HepG2 (cell line): ENCODE data around the gene SIK2. TPM values are rescaled to one million over a fixed set of nuclear protein-coding genes. Genes with fewer than 3 reads are reported as not detected.
A peak's percentile ranks its signal among the peaks of the same experiment; 100 is the strongest.

Experiments used
- ATRX ChIP-seq: sonication (generic); formaldehyde crosslinking; IDR thresholded peaks from 2 replicates; pipeline ENCODE4 v1.4.0; 2020; ENCODE audit warnings: missing genetic modification reagents, borderline replicate concordance
- BHLHE40 ChIP-seq: IDR thresholded peaks from 2 replicates; pipeline ENCODE4 v1.6.1; 2011; ENCODE audit warnings: low read length, improper control_type of control experiment
- EP300 ChIP-seq, 3 experiments: sonication (generic) in 1 of 3; formaldehyde crosslinking in 1 of 3; IDR thresholded peaks; 2 replicates each; pipeline versions ENCODE4 v1.5.1 to v1.6.1; 2011 to 2020; ENCODE audit warnings: low read depth in 2 of 3, low read length in 2 of 3, borderline replicate concordance in 1 of 3, improper control_type of control experiment in 1 of 3, mild to moderate bottlenecking in 1 of 3, missing genetic modification reagents in 1 of 3, moderate library complexity in 1 of 3
- HNF4A ChIP-seq: sonication (generic); formaldehyde crosslinking; IDR thresholded peaks from 2 replicates; pipeline ENCODE4 v1.4.0; 2020; ENCODE audit warnings: missing genetic modification reagents
- HOXA3 ChIP-seq: sonication (generic); formaldehyde crosslinking; IDR thresholded peaks from 2 replicates; pipeline ENCODE4 v1.5.0; 2020; ENCODE audit warnings: missing genetic modification reagents
- ISX ChIP-seq: sonication (generic); formaldehyde crosslinking; conservative IDR thresholded peaks from 2 replicates; pipeline ENCODE4 v1.5.0; 2020; ENCODE audit warnings: missing genetic modification reagents
- KDM2A ChIP-seq: sonication (generic); formaldehyde crosslinking; IDR thresholded peaks from 2 replicates; pipeline ENCODE4 v1.4.0; 2020; ENCODE audit warnings: low read depth, missing genetic modification reagents, borderline replicate concordance
- LCORL ChIP-seq, 2 experiments: fragments of 450-650 bp in 1 of 2; sonication (generic) in 1 of 2; formaldehyde crosslinking in 1 of 2; IDR thresholded peaks; 2 replicates each; pipeline versions ENCODE4 v1.5.0 to v1.6.1; 2017 to 2020; ENCODE audit warnings: antibody characterized with exemption in 1 of 2, missing genetic modification reagents in 1 of 2
- SOX13 ChIP-seq, 3 experiments: fragments of 450-650 bp in 1 of 3; sonication (generic) in 1 of 3; formaldehyde crosslinking in 1 of 3; IDR thresholded peaks in 2 of 3; conservative IDR thresholded peaks in 1 of 3; 2 replicates each; pipeline versions ENCODE4 v1.5.0 to v1.6.1; 2016 to 2020; ENCODE audit warnings: antibody characterized with exemption in 1 of 3, mild to moderate bottlenecking in 1 of 3, missing compliant biosample characterization in 1 of 3, missing genetic modification reagents in 1 of 3, moderate library complexity in 1 of 3
- STAG1 ChIP-seq: sonication (generic); formaldehyde crosslinking; IDR thresholded peaks from 2 replicates; pipeline ENCODE4 v1.4.0; 2020; ENCODE audit warnings: missing genetic modification reagents
- TOPORS ChIP-seq: sonication (generic); formaldehyde crosslinking; IDR thresholded peaks from 2 replicates; pipeline ENCODE4 v1.8.0; 2023; ENCODE audit warnings: mild to moderate bottlenecking, missing genetic modification reagents
- ZNF274 ChIP-seq: sonication (generic); formaldehyde crosslinking; IDR thresholded peaks from 2 replicates; pipeline ENCODE4 v1.5.1; 2020; ENCODE audit warnings: mild to moderate bottlenecking, missing genetic modification reagents
- ZNF33B ChIP-seq: sonication (generic); formaldehyde crosslinking; IDR thresholded peaks from 2 replicates; pipeline ENCODE4 v1.5.1; 2020; ENCODE audit warnings: mild to moderate bottlenecking, missing genetic modification reagents
- ZNF343 ChIP-seq: sonication (generic); formaldehyde crosslinking; IDR thresholded peaks from 2 replicates; pipeline ENCODE4 v1.4.0; 2020; ENCODE audit warnings: mild to moderate bottlenecking, missing genetic modification reagents
- ZNF431 ChIP-seq: sonication (generic); formaldehyde crosslinking; IDR thresholded peaks from 2 replicates; pipeline ENCODE4 v1.9.0; 2022; ENCODE audit warnings: missing genetic modification reagents, low read depth, mild to moderate bottlenecking, borderline replicate concordance
- ZNF501 ChIP-seq: sonication (generic); formaldehyde crosslinking; IDR thresholded peaks from 2 replicates; pipeline ENCODE4 v1.5.1; 2020; ENCODE audit warnings: mild to moderate bottlenecking, moderate library complexity, missing genetic modification reagents
- ZNF530 ChIP-seq: sonication (generic); formaldehyde crosslinking; IDR thresholded peaks from 2 replicates; pipeline ENCODE4 v1.5.0; 2020; ENCODE audit warnings: low read depth, mild to moderate bottlenecking, missing genetic modification reagents
- ZNF567 ChIP-seq: sonication (generic); formaldehyde crosslinking; IDR thresholded peaks from 2 replicates; pipeline ENCODE4 v1.8.1; 2023; ENCODE audit warnings: mild to moderate bottlenecking, missing genetic modification reagents, borderline replicate concordance
- ZNF619 ChIP-seq: sonication (generic); formaldehyde crosslinking; IDR thresholded peaks from 2 replicates; pipeline ENCODE4 v1.4.0; 2020; ENCODE audit warnings: mild to moderate bottlenecking, missing genetic modification reagents
- ZNF772 ChIP-seq: sonication (generic); formaldehyde crosslinking; IDR thresholded peaks from 2 replicates; pipeline ENCODE4 v1.5.0; 2020; ENCODE audit warnings: mild to moderate bottlenecking, missing genetic modification reagents
- ZSCAN12 ChIP-seq: sonication (generic); formaldehyde crosslinking; IDR thresholded peaks from 2 replicates; pipeline ENCODE4 v1.9.0; 2021; ENCODE audit warnings: mild to moderate bottlenecking, missing genetic modification reagents
- ZSCAN21 ChIP-seq: sonication (generic); formaldehyde crosslinking; IDR thresholded peaks from 2 replicates; pipeline ENCODE4 v1.8.0; 2022; ENCODE audit warnings: mild to moderate bottlenecking, missing genetic modification reagents, moderate library complexity, borderline replicate concordance
- polyA plus RNA-seq, 8 experiments: library from polyadenylated mRNA; depleted of rRNA in 3 of 8; stranded (reverse) in 7 of 8; unstranded in 1 of 8; fragments of >200 nt; fragmentation: Illumina TruSeq in 4 of 8; extraction: Trizol in 4 of 8; gene quantifications; 2 replicates each; pipeline versions ENCODE4 v1.2.1 to v1.2.3, GENCODE V29; 2011 to 2016; ENCODE audit warnings: low read depth in 4 of 8, missing spikeins in 1 of 8, mixed read lengths in 1 of 8; ENCODE audit not compliant: insufficient read depth in 1 of 8
- total RNA-seq, 5 experiments: library from RNA; depleted of rRNA; stranded (reverse); fragments of >200 nt; fragmentation: Illumina TruSeq; extraction: Trizol; gene quantifications; 2 replicates each; pipeline ENCODE4 v1.2.3, GENCODE V29; 2016; ENCODE audit warnings: low read depth in 1 of 5
- TF ChIP-seq, protein P1 (sequence below): sonication (generic); formaldehyde crosslinking; IDR thresholded peaks from 2 replicates; pipeline ENCODE4 v1.9.0; 2021; ENCODE audit warnings: missing genetic modification reagents, mild to moderate bottlenecking, borderline replicate concordance
- TF ChIP-seq, protein P2 (sequence below): fragments of 450-650 bp; IDR thresholded peaks from 2 replicates; pipeline ENCODE4 v1.6.1; 2016
- TF ChIP-seq, protein P3 (sequence below): sonication (generic); formaldehyde crosslinking; conservative IDR thresholded peaks from 2 replicates; pipeline ENCODE4 v1.4.0; 2020; ENCODE audit warnings: missing genetic modification reagents

SIK2 gene
- total and polyA plus RNA-seq, 2 of the 13 experiments (the other 11 are each of a cell fraction or from before 2014, with no cell fraction given): 8.1 to 15.4 TPM

DNA sequence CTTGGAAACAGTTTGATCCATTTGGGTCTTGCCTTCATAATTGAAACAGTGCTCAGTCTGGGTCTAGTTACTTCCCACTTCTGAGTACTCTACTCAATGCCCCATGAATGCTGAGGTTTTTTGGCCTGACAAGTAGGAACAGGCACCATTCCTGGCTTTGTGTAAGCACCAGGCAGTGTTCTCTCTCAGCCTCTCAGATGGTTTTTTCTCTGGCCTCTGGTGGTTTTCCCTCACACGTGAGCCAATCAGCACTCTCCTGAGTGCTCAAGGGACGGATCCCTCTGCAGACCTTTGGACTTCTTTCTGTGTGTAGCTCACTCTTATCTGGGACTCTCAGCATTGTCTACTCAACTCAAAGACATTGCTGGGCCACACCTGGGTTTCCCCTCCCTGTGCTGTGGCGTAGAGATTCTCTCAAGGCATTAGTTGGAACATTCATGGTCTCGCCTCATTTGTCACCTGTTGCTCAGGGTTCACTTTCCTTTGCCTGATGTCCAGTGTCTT is 21.3 kb downstream of the SIK2 start (continued):
- TF ChIP-seq, protein P1, sequence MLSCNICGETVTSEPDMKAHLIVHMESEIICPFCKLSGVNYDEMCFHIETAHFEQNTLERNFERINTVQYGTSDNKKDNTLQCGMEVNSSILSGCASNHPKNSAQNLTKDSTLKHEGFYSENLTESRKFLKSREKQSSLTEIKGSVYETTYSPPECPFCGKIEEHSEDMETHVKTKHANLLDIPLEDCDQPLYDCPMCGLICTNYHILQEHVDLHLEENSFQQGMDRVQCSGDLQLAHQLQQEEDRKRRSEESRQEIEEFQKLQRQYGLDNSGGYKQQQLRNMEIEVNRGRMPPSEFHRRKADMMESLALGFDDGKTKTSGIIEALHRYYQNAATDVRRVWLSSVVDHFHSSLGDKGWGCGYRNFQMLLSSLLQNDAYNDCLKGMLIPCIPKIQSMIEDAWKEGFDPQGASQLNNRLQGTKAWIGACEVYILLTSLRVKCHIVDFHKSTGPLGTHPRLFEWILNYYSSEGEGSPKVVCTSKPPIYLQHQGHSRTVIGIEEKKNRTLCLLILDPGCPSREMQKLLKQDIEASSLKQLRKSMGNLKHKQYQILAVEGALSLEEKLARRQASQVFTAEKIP (CRISPR knock-in tag): no peak
- TF ChIP-seq, protein P2, sequence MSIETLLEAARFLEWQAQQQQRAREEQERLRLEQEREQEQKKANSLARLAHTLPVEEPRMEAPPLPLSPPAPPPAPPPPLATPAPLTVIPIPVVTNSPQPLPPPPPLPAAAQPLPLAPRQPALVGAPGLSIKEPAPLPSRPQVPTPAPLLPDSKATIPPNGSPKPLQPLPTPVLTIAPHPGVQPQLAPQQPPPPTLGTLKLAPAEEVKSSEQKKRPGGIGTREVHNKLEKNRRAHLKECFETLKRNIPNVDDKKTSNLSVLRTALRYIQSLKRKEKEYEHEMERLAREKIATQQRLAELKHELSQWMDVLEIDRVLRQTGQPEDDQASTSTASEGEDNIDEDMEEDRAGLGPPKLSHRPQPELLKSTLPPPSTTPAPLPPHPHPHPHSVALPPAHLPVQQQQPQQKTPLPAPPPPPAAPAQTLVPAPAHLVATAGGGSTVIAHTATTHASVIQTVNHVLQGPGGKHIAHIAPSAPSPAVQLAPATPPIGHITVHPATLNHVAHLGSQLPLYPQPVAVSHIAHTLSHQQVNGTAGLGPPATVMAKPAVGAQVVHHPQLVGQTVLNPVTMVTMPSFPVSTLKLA: no peak
- no peak for TF ChIP-seq ZNF274 (CRISPR knock-in tag)
- no peak for TF ChIP-seq ZNF431 (CRISPR knock-in tag)
- TF ChIP-seq STAG1 (CRISPR knock-in tag): peak; percentile 3; the same call in 1 of the 2 replicates
- no peak for TF ChIP-seq ZSCAN12 (CRISPR knock-in tag)
- TF ChIP-seq TOPORS (CRISPR knock-in tag): no peak
- TF ChIP-seq ZNF619 (CRISPR knock-in tag): no peak
- TF ChIP-seq ZNF33B (CRISPR knock-in tag): no peak
- TF ChIP-seq ATRX (CRISPR knock-in tag): no peak
- peak; percentile 57 for TF ChIP-seq HOXA3
- TF ChIP-seq ZSCAN21 (CRISPR knock-in tag): no peak
- 0 out of 4 replicates have a peak, but pooled peaks of 1 of the 2 experiments have one; percentile 15 for TF ChIP-seq EP300 (IDR thresholded peaks at IDR 0.05; ENCODE audit: low read depth in 2 of 2, low read length in 2 of 2)
- no peak for TF ChIP-seq EP300 (CRISPR knock-in tag; IDR thresholded peaks at IDR 0.05; ENCODE audit: borderline replicate concordance)
- TF ChIP-seq, protein P3, sequence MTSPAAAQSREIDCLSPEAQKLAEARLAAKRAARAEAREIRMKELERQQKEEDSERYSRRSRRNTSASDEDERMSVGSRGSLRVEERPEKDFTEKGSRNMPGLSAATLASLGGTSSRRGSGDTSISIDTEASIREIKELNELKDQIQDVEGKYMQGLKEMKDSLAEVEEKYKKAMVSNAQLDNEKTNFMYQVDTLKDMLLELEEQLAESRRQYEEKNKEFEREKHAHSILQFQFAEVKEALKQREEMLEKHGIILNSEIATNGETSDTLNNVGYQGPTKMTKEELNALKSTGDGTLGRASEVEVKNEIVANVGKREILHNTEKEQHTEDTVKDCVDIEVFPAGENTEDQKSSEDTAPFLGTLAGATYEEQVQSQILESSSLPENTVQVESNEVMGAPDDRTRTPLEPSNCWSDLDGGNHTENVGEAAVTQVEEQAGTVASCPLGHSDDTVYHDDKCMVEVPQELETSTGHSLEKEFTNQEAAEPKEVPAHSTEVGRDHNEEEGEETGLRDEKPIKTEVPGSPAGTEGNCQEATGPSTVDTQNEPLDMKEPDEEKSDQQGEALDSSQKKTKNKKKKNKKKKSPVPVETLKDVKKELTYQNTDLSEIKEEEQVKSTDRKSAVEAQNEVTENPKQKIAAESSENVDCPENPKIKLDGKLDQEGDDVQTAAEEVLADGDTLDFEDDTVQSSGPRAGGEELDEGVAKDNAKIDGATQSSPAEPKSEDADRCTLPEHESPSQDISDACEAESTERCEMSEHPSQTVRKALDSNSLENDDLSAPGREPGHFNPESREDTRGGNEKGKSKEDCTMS: no peak
- no peak for TF ChIP-seq ZNF343
- TF ChIP-seq SOX13 (IDR thresholded peaks at IDR 0.05): 0 out of 2 replicates have a peak, but pooled peaks have one; percentile 23
- peak in 1 of 2 experiments; percentile 86; a peak in 2 of 4 replicates for TF ChIP-seq SOX13 (CRISPR knock-in tag; conservative IDR thresholded peaks at IDR 0.05 in 1 of 2, IDR thresholded peaks at IDR 0.05 in 1 of 2)
- no peak for TF ChIP-seq LCORL (IDR thresholded peaks at IDR 0.05)
- TF ChIP-seq LCORL (CRISPR knock-in tag; IDR thresholded peaks at IDR 0.05): no peak
- peak; percentile 86 for TF ChIP-seq HNF4A
- no peak for TF ChIP-seq ZNF567 (CRISPR knock-in tag)
- TF ChIP-seq BHLHE40: no peak
- TF ChIP-seq ZNF501: no peak
- TF ChIP-seq ZNF772 (CRISPR knock-in tag): no peak
- TF ChIP-seq KDM2A (CRISPR knock-in tag): no peak
- no peak for TF ChIP-seq ZNF530 (CRISPR knock-in tag)
- no peak for TF ChIP-seq ISX (CRISPR knock-in tag)
